Measurements from ENCODE around the gene CD58.

DNA sequence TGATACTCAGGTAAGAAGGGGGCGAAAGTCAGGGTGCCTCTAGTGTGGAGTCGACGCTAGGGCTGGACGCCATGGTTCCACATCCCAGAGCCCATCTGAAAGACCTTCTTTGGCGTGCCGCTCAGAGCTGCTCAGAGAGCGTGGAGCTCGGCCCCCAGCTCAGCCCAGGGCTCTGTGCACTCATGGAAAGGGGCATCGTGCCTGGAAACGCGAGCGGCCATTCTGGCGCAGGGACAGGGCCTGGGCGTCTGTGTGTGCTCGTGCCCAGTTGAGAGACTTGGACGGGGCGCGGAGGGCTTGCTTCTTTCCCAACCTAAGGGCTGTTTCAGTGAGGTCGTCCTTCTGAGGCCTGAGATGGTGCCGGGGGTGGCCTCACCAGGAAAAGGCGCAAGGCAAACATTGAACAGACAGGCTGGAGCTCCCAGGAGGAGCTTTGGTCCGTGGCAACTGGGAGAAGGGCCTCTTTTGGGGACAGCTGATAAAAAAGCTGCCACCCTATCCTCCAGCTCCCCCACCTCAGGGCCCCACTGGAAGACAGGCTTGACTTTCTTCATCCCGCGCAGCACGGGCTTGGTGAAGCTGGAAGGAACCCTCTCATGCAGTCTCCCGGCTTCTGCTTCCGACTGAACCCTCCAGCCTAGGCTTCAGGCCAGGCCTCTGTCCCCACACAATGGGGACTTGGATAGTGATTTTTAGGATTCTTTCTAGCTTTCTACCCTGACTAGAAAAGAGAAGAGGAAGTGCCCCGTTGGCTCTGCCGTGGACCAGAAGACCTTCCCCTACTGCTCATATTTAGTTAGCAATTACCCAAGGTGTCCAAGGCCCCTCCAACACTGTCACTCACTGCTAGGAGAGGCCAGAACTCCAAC is 77.1 kb downstream of the CD58 start:
- TF ChIP-seq POLR2A (IDR thresholded peaks at IDR 0.05), result no peak
- TF ChIP-seq CTCF (IDR thresholded peaks at IDR 0.05), result no peak
